IPS-NIHi7 (cell line): Measurements from ENCODE around the gene PAAF1.
A peak's percentile ranks its signal among the peaks of the same experiment; 100 is the strongest.

Source experiments
- DNase-seq: peaks from one replicate; pipeline ENCODE4 v3.0.0; 2012; ENCODE audit warnings: mixed read lengths; ENCODE audit errors: extremely low spot score

The PAAF1 gene

GRCh38 chr11:73945396-73945795, 68.6 kb downstream of the PAAF1 start:
- no peak for DNase-seq

- DNase-seq, result no peak
These were observed 70.1 kb downstream of the PAAF1 start for GRCh38 chr11:73946798-73947458.

- DNase-seq, result no peak
These were observed 72.4 kb downstream of the PAAF1 start for GRCh38 chr11:73949246-73949645.

GRCh38 chr11:73949912-73950311, 73.1 kb downstream of the PAAF1 start:
- no peak for DNase-seq

- peak; percentile 94 for DNase-seq
These were observed 74.3 kb downstream of the PAAF1 start, which contains the start of gene DNAJB13 for GRCh38 chr11:73950869-73951710. Gene DNAJB13, plus strand, starts transcription at chr11:73951026. Its CDS starts 44 bp downstream, at chr11:73951070.

- DNase-seq, result no peak
These were observed 75.0 kb downstream of the PAAF1 start for GRCh38 chr11:73951797-73952196.

- DNase-seq, result no peak
These were observed 80.3 kb downstream of the PAAF1 start for GRCh38 chr11:73956876-73957653.

GRCh38 chr11:73957654-73958361, 81.0 kb downstream of the PAAF1 start:
- DNase-seq, result no peak

GRCh38 chr11:73958521-73959141, 81.8 kb downstream of the PAAF1 start:
- DNase-seq, result no peak

GRCh38 chr11:73961321-73961720, 84.5 kb downstream of the PAAF1 start:
- DNase-seq, result no peak

GRCh38 chr11:73962101-73962705, 85.4 kb downstream of the PAAF1 start:
- DNase-seq, result no peak

GRCh38 chr11:73963861-73964260, 87.1 kb downstream of the PAAF1 start:
- DNase-seq, result no peak

- no peak for DNase-seq
These were observed 88.4 kb downstream of the PAAF1 start for GRCh38 chr11:73965076-73965763.

- DNase-seq, result no peak
These were observed 88.9 kb downstream of the PAAF1 start for GRCh38 chr11:73965764-73966121.

- no peak for DNase-seq
These were observed 91.7 kb downstream of the PAAF1 start for GRCh38 chr11:73968356-73968966.

GRCh38 chr11:73969091-73969490, 92.3 kb downstream of the PAAF1 start:
- no peak for DNase-seq

GRCh38 chr11:73969991-73970800, 93.4 kb downstream of the PAAF1 start:
- no peak for DNase-seq

GRCh38 chr11:73971175-73971719, 94.4 kb downstream of the PAAF1 start:
- no peak for DNase-seq

GRCh38 chr11:73972187-73972586, 95.4 kb downstream of the PAAF1 start:
- no peak for DNase-seq
